SU-DHL-6 (cell line): ENCODE measurements around the gene PRSS50.

ENCODE experiments used
- H2AFZ ChIP-seq: fragments of 200-600 bp; sonication (generic); 2 replicates; pipeline ENCODE4 v1.6.1; 2014; ENCODE audit warnings: low read depth, mild to moderate bottlenecking, moderate library complexity, mixed read lengths, antibody characterized with exemption, low read length; ENCODE audit not compliant: severe bottlenecking
- H3F3A ChIP-seq: fragments of 200-600 bp; shearing (Covaris generic); 2 replicates; pipeline ENCODE4 v1.6.0; 2016; ENCODE audit warnings: antibody characterized with exemption, mild to moderate bottlenecking; ENCODE audit not compliant: insufficient read depth
- H3K27ac ChIP-seq: fragments of 200-600 bp; sonication (generic); 2 replicates; pipeline ENCODE4 v1.5.1; 2016; ENCODE audit warnings: low read depth, mild to moderate bottlenecking, low read length, moderate library complexity, mixed read lengths
- H3K27me3 ChIP-seq: fragments of 200-600 bp; sonication (generic), shearing (Covaris generic); 2 replicates; pipeline ENCODE4 v1.6.0; 2014; ENCODE audit warnings: mild to moderate bottlenecking, low read length
- H3K36me3 ChIP-seq: fragments of 200-600 bp; sonication (generic); 2 replicates; pipeline ENCODE4 v1.6.1; 2014; ENCODE audit warnings: mild to moderate bottlenecking, low read length, mixed read lengths
- H3K4me2 ChIP-seq: fragments of 300-600, 200-600 bp; shearing (Covaris generic), sonication (generic); 2 replicates; pipeline ENCODE4 v1.6.0; 2014; ENCODE audit warnings: low read length, low read depth, mild to moderate bottlenecking; ENCODE audit not compliant: poor library complexity, severe bottlenecking
- H3K4me3 ChIP-seq: fragments of 200-600 bp; sonication (generic); 2 replicates; pipeline ENCODE4 v1.5.1; 2014; ENCODE audit warnings: antibody characterized with exemption, low read length, mild to moderate bottlenecking, mixed read lengths; ENCODE audit not compliant: insufficient read depth, poor library complexity, severe bottlenecking
- H3K79me2 ChIP-seq: fragments of 200-600 bp; sonication (generic); 2 replicates; pipeline ENCODE4 v1.6.1; 2014; ENCODE audit warnings: mild to moderate bottlenecking, low read length, moderate library complexity; ENCODE audit not compliant: insufficient read depth
- H3K9ac ChIP-seq: fragments of 200-600 bp; sonication (generic); 2 replicates; pipeline ENCODE4 v1.7.0; 2014; ENCODE audit warnings: mild to moderate bottlenecking, low read length
- H3K9me2 ChIP-seq: fragments of 200-600 bp; sonication (generic); replicated peaks from 2 replicates; pipeline ENCODE4 v1.6.1; 2014; ENCODE audit warnings: low read length; ENCODE audit not compliant: insufficient read depth
- H3K9me3 ChIP-seq: fragments of 200-600 bp; sonication (generic); 2 replicates; pipeline ENCODE4 v1.6.1; 2014; ENCODE audit warnings: low read length, mixed read lengths; ENCODE audit not compliant: insufficient read depth
- H4K20me1 ChIP-seq: fragments of 200-600 bp; sonication (generic); 2 replicates; pipeline ENCODE4 v1.6.1; 2014; ENCODE audit warnings: low read depth, mild to moderate bottlenecking, antibody characterized with exemption, low read length, moderate library complexity, mixed read lengths
- EZH2phosphoT487 ChIP-seq: fragments of 200-600 bp; sonication (generic), shearing (Covaris generic); conservative IDR thresholded peaks from 2 replicates; pipeline ENCODE4 v1.6.1; 2018; ENCODE audit warnings: mild to moderate bottlenecking, antibody characterized with exemption, low read length, moderate library complexity, mixed read lengths
- TF ChIP-seq, protein P1 (sequence below): fragments of 200-600 bp; sonication (generic); IDR thresholded peaks from one replicate; pipeline ENCODE4 v1.5.1; 2017; ENCODE audit warnings: antibody characterized with exemption, mild to moderate bottlenecking, low read length, moderate library complexity; ENCODE audit not compliant: insufficient read depth, poor library complexity, severe bottlenecking

Gene PRSS50

DNA sequence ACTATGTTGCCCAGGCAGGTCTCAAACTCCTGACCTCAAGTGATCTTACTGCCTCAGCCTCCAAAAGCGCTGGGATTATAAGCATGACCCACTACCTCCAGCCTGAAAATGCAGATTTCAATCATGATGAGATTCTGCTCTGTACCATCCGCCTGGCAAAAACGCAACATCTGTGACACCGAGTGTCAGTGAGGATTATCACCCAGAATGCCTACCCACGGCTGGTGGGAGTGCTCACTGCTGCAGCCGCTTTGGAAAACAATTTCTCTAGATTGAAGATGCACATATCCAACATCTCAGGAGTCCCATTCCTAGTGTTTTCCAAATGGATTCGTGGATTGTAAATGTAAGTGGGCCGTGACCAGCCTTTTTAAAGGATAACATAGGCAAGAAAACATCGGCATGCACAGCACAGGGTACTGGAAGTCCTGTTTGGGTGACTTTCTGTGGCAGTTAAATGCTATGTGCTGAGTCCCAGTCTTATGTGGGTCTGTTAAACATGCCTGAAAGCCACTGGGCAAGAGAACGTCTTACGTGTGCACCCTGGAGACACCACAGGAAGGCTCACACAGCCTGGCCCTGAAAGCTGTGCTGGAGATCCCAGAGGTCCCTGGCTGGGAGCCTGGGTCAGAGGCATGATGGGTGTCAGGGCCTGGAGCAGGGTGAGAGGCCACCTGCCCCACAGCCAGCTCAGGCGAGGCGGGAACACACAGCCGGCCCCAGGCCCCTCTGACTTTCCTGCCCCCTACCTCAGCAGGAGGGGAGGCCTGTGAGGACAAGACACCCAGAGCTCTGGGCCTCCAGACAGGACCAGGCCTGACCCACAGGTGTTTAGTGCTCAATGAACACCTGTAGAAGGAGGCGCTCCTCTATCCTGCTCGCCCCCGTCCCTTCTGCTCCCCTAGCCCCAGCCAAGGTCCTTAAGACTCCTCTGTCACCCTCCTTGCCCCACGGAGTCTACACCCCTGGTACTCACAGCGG, 918 bp downstream of the PRSS50 start:
- Histone ChIP-seq H3K27ac (no peak overlapping the region), H3K79me2 (no peaks in the 10 kb centered on the region), H3K9ac (no peak overlapping the region), H3K9me3 (no peaks in the 10 kb centered on the region), H2AFZ (no peak overlapping the region), H3K27me3 (peaks cover 3% of the 10 kb centered on the region; the same call in 1 of the 2 replicates), H4K20me1 (no peaks in the 10 kb centered on the region), H3K36me3 (no peaks in the 10 kb centered on the region), H3K4me3 (no peak overlapping the region), H3K9me2 (no peaks in the 10 kb centered on the region), H3F3A (no peaks in the 10 kb centered on the region), H3K4me2 (no peak overlapping the region)
- no peak for TF ChIP-seq EZH2phosphoT487
- TF ChIP-seq, protein P1, sequence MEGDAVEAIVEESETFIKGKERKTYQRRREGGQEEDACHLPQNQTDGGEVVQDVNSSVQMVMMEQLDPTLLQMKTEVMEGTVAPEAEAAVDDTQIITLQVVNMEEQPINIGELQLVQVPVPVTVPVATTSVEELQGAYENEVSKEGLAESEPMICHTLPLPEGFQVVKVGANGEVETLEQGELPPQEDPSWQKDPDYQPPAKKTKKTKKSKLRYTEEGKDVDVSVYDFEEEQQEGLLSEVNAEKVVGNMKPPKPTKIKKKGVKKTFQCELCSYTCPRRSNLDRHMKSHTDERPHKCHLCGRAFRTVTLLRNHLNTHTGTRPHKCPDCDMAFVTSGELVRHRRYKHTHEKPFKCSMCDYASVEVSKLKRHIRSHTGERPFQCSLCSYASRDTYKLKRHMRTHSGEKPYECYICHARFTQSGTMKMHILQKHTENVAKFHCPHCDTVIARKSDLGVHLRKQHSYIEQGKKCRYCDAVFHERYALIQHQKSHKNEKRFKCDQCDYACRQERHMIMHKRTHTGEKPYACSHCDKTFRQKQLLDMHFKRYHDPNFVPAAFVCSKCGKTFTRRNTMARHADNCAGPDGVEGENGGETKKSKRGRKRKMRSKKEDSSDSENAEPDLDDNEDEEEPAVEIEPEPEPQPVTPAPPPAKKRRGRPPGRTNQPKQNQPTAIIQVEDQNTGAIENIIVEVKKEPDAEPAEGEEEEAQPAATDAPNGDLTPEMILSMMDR: no peak

DNA sequence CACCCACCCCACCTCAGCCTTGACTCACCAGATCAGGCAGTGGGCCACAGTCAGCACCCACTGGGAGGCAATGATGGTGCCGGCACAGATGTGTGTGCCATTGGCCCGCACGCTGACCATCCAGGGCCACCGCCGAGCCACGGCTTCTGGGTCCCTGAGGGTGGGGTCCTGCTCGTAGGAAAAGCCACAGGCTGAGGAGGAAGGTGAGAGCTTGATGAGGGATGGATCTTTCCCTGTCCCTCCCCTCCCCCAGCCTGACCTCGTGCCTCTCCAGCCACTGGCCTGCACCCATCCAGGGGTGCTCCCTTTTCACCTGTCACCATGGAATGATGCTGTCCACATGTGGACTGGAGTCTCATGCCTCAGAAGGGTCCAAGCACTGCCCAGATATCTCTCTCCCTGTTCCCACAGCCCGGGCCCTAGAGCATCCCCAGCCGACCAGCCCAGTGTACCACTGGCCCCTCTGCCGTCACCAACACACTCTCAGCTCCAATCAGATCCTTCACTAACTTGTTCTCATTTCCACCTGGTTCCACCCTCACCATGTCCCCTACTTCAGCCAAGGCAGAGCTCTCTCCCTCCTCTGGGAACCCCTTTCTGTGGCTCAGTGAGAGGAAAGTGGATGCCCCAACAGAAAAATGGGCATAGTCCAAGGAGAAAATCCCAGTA, 2.0 kb downstream of the PRSS50 start:
- Histone ChIP-seq H3K9ac (no peak overlapping the region), H3F3A (no peaks in the 10 kb centered on the region), H3K4me3 (no peak overlapping the region), H2AFZ (no peak overlapping the region), H3K27ac (no peak overlapping the region), H3K9me3 (no peaks in the 10 kb centered on the region), H3K4me2 (no peak overlapping the region), H3K27me3 (peaks cover 3% of the 10 kb centered on the region; the same call in 1 of the 2 replicates), H3K79me2 (no peaks in the 10 kb centered on the region), H3K9me2 (no peaks in the 10 kb centered on the region), H4K20me1 (no peaks in the 10 kb centered on the region), H3K36me3 (no peaks in the 10 kb centered on the region)
- TF ChIP-seq EZH2phosphoT487: no peak
- TF ChIP-seq, protein P1: no peak

DNA sequence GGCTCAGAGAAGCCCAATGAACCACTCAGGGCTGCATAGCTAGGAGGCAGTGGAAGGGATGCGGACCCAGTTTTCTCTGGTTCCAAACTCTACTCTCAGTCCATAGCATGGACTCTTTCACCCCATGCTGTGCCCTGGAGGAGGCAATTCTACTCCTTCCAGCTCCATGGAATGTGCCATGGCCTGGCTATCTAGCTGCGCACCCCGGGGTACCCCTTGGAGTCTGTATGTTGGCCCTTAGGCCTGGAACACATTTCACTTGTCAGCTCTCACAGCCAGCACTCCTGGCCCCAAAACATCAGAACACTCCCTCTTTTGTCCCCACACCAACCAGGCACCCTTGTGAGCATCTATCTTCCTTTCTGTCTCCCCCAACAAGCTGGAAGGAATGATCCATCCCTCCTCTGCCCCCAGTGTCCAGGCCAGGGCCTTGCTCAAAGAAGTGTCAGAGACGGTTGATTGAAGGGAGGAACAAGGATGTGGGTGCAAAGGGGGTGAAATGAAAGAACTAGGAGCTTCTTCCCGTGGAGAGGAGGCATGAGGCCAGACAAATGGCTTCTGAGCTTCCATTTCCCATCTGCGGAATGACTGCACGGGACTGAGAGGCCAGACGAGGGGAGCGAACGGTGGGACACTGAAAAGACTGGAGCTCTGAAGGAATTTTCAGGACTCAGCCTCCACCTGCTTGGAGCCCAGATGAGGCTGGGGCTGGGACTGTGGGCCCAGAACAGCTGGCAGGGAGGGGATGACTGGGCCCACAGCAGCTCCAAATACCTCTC, 2.8 kb downstream of the PRSS50 start:
- no peaks in the 10 kb centered on the region for H3K79me2 ChIP-seq
- no peak overlapping the region for H3K4me3 ChIP-seq
- H3K27ac ChIP-seq: no peak overlapping the region
- H2AFZ ChIP-seq: no peak overlapping the region
- H3K9me3 ChIP-seq: no peaks in the 10 kb centered on the region
- H3K9ac ChIP-seq: no peak overlapping the region
- H3K4me2 ChIP-seq: no peak overlapping the region
- H3K9me2 ChIP-seq: no peaks in the 10 kb centered on the region
- no peaks in the 10 kb centered on the region for H3K36me3 ChIP-seq
- H4K20me1 ChIP-seq: no peaks in the 10 kb centered on the region
- TF ChIP-seq EZH2phosphoT487: no peak
- TF ChIP-seq, protein P1: no peak
- peaks cover 3% of the 10 kb centered on the region; the same call in 1 of the 2 replicates for H3K27me3 ChIP-seq
- no peaks in the 10 kb centered on the region for H3F3A ChIP-seq
